H9 (cell line): Measurements from ENCODE around the gene DPH3. TPM values are rescaled to one million over a fixed set of nuclear protein-coding genes. Genes with fewer than 3 reads are reported as not detected.

Source experiments
- DNase-seq: peaks from one replicate; pipeline ENCODE4 v3.0.0-alpha.2; 2017
- H2AFZ ChIP-seq: one replicate; pipeline ENCODE4 v1.6.1; 2013; ENCODE audit warnings: mild to moderate bottlenecking, low read length, control low read depth, moderate library complexity
- H2AK5ac ChIP-seq: 2 replicates; pipeline ENCODE4 v1.6.1; 2013; ENCODE audit warnings: low read length, control low read depth, mixed read lengths; ENCODE audit not compliant: insufficient read length
- H2BK120ac ChIP-seq: one replicate; pipeline ENCODE4 v1.6.1; 2013; ENCODE audit warnings: low read depth, mild to moderate bottlenecking, low read length, control low read depth, inconsistent platforms; ENCODE audit not compliant: poor library complexity, severe bottlenecking
- H2BK12ac ChIP-seq: 2 replicates; pipeline ENCODE4 v1.6.1; 2013; ENCODE audit warnings: low read length, control low read depth, mixed read lengths, low read depth; ENCODE audit not compliant: insufficient read length
- H2BK15ac ChIP-seq: 2 replicates; pipeline ENCODE4 v1.6.1; 2013; ENCODE audit warnings: low read depth, low read length, control low read depth
- H2BK20ac ChIP-seq: one replicate; pipeline ENCODE4 v1.6.1; 2013; ENCODE audit warnings: low read depth, mild to moderate bottlenecking, low read length, control low read depth, inconsistent platforms; ENCODE audit not compliant: poor library complexity, severe bottlenecking
- H2BK5ac ChIP-seq: 2 replicates; pipeline ENCODE4 v1.6.1; 2013; ENCODE audit warnings: low read length, control low read depth, mixed read lengths; ENCODE audit not compliant: insufficient read length
- H3K14ac ChIP-seq: 2 replicates; pipeline ENCODE4 v1.6.1; 2013; ENCODE audit warnings: low read length, control low read depth; ENCODE audit not compliant: insufficient read depth
- H3K18ac ChIP-seq: 2 replicates; pipeline ENCODE4 v1.6.1; 2013; ENCODE audit warnings: low read depth, mild to moderate bottlenecking, mixed read lengths, low read length, control low read depth; ENCODE audit not compliant: insufficient read length
- H3K23ac ChIP-seq: 2 replicates; pipeline ENCODE4 v1.6.1; 2013; ENCODE audit warnings: low read length, control low read depth, mixed read lengths, low read depth; ENCODE audit not compliant: insufficient read length
- H3K23me2 ChIP-seq: 2 replicates; pipeline ENCODE4 v1.6.1; 2013; ENCODE audit warnings: low read depth, mild to moderate bottlenecking, mixed read lengths, low read length, control low read depth; ENCODE audit not compliant: insufficient read length, poor library complexity, severe bottlenecking
- H3K27ac ChIP-seq: 2 replicates; pipeline ENCODE4 v1.5.1; 2013; ENCODE audit warnings: low read length, control low read depth, mixed read lengths, low read depth; ENCODE audit not compliant: insufficient read length
- H3K27me3 ChIP-seq: 2 replicates; pipeline ENCODE4 v1.6.1; 2013; ENCODE audit warnings: low read length, control low read depth, inconsistent platforms; ENCODE audit not compliant: insufficient read depth
- H3K4ac ChIP-seq: 2 replicates; pipeline ENCODE4 v1.6.1; 2013; ENCODE audit warnings: low read depth, mild to moderate bottlenecking, control low read depth, inconsistent platforms, low read length, moderate library complexity
- H3K4me1 ChIP-seq: 2 replicates; pipeline ENCODE4 v1.6.1; 2013; ENCODE audit warnings: low read length, control low read depth, inconsistent platforms; ENCODE audit not compliant: insufficient read depth
- H3K4me2 ChIP-seq: 2 replicates; pipeline ENCODE4 v1.6.1; 2013; ENCODE audit warnings: low read length, control low read depth, mixed read lengths; ENCODE audit not compliant: insufficient read length, insufficient read depth
- H3K56ac ChIP-seq: 2 replicates; pipeline ENCODE4 v1.6.1; 2013; ENCODE audit warnings: low read depth, mild to moderate bottlenecking, mixed read lengths, low read length, control low read depth; ENCODE audit not compliant: insufficient read length
- H3K79me1 ChIP-seq: 2 replicates; pipeline ENCODE4 v1.6.1; 2013; ENCODE audit warnings: low read depth, mild to moderate bottlenecking, moderate library complexity, low read length, control low read depth, inconsistent platforms; ENCODE audit not compliant: insufficient read depth, poor library complexity, severe bottlenecking
- H3K79me2 ChIP-seq: 2 replicates; pipeline ENCODE4 v1.6.1; 2013; ENCODE audit warnings: low read length, control low read depth, inconsistent platforms; ENCODE audit not compliant: insufficient read depth
- H3K9ac ChIP-seq: 2 replicates; pipeline ENCODE4 v1.6.1; 2013; ENCODE audit warnings: low read length, control low read depth, mixed read lengths; ENCODE audit not compliant: insufficient read length; ENCODE audit errors: extremely low read depth
- H3K9me3 ChIP-seq: one replicate; pipeline ENCODE4 v1.6.1; 2013; ENCODE audit warnings: low read depth, low read length, inconsistent platforms; ENCODE audit not compliant: control insufficient read depth
- H3T11ph ChIP-seq: one replicate; pipeline ENCODE4 v1.6.1; 2013; ENCODE audit warnings: mild to moderate bottlenecking, low read length, control low read depth, inconsistent platforms
- H4K20me1 ChIP-seq: one replicate; pipeline ENCODE4 v1.6.1; 2013; ENCODE audit not compliant: control insufficient read depth, insufficient read length, insufficient read depth
- H4K5ac ChIP-seq: 2 replicates; pipeline ENCODE4 v1.6.1; 2013; ENCODE audit warnings: low read depth, mild to moderate bottlenecking, mixed read lengths, low read length, control low read depth; ENCODE audit not compliant: insufficient read length
- H4K8ac ChIP-seq: replicated peaks from 2 replicates; pipeline ENCODE4 v1.6.1; 2013; ENCODE audit warnings: low read length, control low read depth, mixed read lengths, low read depth; ENCODE audit not compliant: insufficient read length
- H4K91ac ChIP-seq: 2 replicates; pipeline ENCODE4 v1.6.1; 2013; ENCODE audit warnings: low read depth, mild to moderate bottlenecking, moderate library complexity, mixed read lengths, low read length, control low read depth; ENCODE audit not compliant: insufficient read length
- H3K27ac Mint-ChIP-seq, 3 experiments: 2 replicates in 2 of 3; 3 replicates in 1 of 3; pipeline ENCODE4 v1.8.0; 2020 to 2021; ENCODE audit warnings: mixed read lengths in 3 of 3, mild to moderate bottlenecking in 1 of 3, moderate library complexity in 1 of 3
- H3K27me3 Mint-ChIP-seq: 2 replicates; pipeline ENCODE4 v1.8.0; 2021; ENCODE audit warnings: low read depth, mild to moderate bottlenecking, moderate library complexity, mixed read lengths
- H3K36me3 Mint-ChIP-seq, 3 experiments: 2 replicates in 2 of 3; 3 replicates in 1 of 3; pipeline ENCODE4 v1.8.0; 2020 to 2021; ENCODE audit warnings: low read depth in 3 of 3, mixed read lengths in 3 of 3; ENCODE audit not compliant: insufficient read depth in 1 of 3
- H3K4me1 Mint-ChIP-seq, 2 experiments: 2 replicates each; pipeline ENCODE4 v1.8.0; 2020; ENCODE audit warnings: mixed read lengths in 2 of 2
- H3K4me3 Mint-ChIP-seq, 2 experiments: 2 replicates in 1 of 2; 3 replicates in 1 of 2; pipeline ENCODE4 v1.8.0; 2020 to 2021; ENCODE audit warnings: mild to moderate bottlenecking in 2 of 2, mixed read lengths in 2 of 2, moderate library complexity in 1 of 2
- H3K9me3 Mint-ChIP-seq, 2 experiments: 2 replicates in 1 of 2; 3 replicates in 1 of 2; pipeline ENCODE4 v1.8.0; 2020; ENCODE audit warnings: mild to moderate bottlenecking in 2 of 2, mixed read lengths in 2 of 2, moderate library complexity in 1 of 2
- WGBS: extraction: QIAGEN DNeasy Blood & Tissue Kit; methylation state at CpG from one replicate; pipeline ENCODE4 v1.1.7; 2013; ENCODE audit warnings: missing lambda C conversion rate, low lambda C conversion rate, mixed read lengths; ENCODE audit not compliant: insufficient read length; ENCODE audit errors: extremely low coverage; 5-methylcytosine and 5-hydroxymethylcytosine counted together
- total RNA-seq: library from RNA; stranded (reverse); gene quantifications from 2 replicates; pipeline ENCODE4 v1.2.1, GENCODE V29; 2021
- TF ChIP-seq, protein P1 (sequence below): fragments of 200-600 bp; sonication (generic); conservative IDR thresholded peaks from 3 replicates; pipeline ENCODE4 v1.8.0; 2021; ENCODE audit warnings: antibody characterized with exemption, mild to moderate bottlenecking

The DPH3 gene
- total RNA-seq, 1 experiment from 2014 or later = 36.2 TPM

DNA sequence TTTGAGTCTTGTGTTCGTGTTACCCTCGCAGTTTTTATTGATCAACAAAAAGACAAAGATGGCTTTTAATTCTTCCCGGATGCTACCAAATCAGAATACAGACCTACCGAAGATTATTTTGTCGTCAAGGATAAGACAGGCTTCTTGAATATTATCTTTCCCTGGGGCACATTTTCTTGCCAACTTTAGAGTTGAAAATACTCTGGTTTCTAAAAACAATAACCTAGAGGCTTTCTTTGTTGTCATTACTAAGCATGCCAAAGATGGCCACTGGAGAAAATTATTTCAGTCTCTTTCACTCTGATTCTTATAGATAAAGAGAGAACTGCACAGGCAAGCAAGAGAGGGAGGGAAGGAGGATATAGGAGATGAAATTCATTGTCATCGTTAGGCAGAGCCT is 34.1 kb upstream of the DPH3 start:
- Mint-ChIP-seq H3K36me3 (peaks cover 34 to 46% (median 36%) of the 10 kb centered on the region in 3 experiments), H3K9me3 (peaks cover 0 to 6% of the 10 kb centered on the region in 2 experiments; a peak in 4 of 5 replicates), H3K4me3 (no peak overlapping the region), H3K4me1 (peaks cover 28 to 36% of the 10 kb centered on the region in 2 experiments), H3K27me3 (no peaks in the 10 kb centered on the region), H3K27ac (0 out of 7 replicates have a peak overlapping the region, but pooled peaks of 1 of the 3 experiments have one; percentile 59)
- no peak overlapping the region for H3K56ac ChIP-seq
- no peak overlapping the region for H2BK5ac ChIP-seq
- H3K23ac ChIP-seq = no peak overlapping the region
- H3K4me1 ChIP-seq = peaks cover 20% of the 10 kb centered on the region; the same call in 1 of the 2 replicates
- no peaks in the 10 kb centered on the region for H3K79me2 ChIP-seq
- H4K5ac ChIP-seq = no peak overlapping the region
- H4K20me1 ChIP-seq = no peaks in the 10 kb centered on the region
- no peak overlapping the region for H3K4ac ChIP-seq
- H3K14ac ChIP-seq = no peak overlapping the region
- H2BK120ac ChIP-seq = no peak overlapping the region
- H3K79me1 ChIP-seq = no peaks in the 10 kb centered on the region
- no peak overlapping the region for H2BK15ac ChIP-seq
- H3K4me2 ChIP-seq = no peak overlapping the region
- H2BK20ac ChIP-seq = no peak overlapping the region
- H3K23me2 ChIP-seq = no peaks in the 10 kb centered on the region
- TF ChIP-seq, protein P1, sequence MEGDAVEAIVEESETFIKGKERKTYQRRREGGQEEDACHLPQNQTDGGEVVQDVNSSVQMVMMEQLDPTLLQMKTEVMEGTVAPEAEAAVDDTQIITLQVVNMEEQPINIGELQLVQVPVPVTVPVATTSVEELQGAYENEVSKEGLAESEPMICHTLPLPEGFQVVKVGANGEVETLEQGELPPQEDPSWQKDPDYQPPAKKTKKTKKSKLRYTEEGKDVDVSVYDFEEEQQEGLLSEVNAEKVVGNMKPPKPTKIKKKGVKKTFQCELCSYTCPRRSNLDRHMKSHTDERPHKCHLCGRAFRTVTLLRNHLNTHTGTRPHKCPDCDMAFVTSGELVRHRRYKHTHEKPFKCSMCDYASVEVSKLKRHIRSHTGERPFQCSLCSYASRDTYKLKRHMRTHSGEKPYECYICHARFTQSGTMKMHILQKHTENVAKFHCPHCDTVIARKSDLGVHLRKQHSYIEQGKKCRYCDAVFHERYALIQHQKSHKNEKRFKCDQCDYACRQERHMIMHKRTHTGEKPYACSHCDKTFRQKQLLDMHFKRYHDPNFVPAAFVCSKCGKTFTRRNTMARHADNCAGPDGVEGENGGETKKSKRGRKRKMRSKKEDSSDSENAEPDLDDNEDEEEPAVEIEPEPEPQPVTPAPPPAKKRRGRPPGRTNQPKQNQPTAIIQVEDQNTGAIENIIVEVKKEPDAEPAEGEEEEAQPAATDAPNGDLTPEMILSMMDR = no peak
- no peak overlapping the region for H3K9ac ChIP-seq
- no peak overlapping the region for H4K8ac ChIP-seq
- no peak overlapping the region for H3K27ac ChIP-seq
- DNase-seq = no peak
- no peak overlapping the region for H3T11ph ChIP-seq
- no peaks in the 10 kb centered on the region for H3K9me3 ChIP-seq
- no peak overlapping the region for H3K18ac ChIP-seq
- no CpG with 5 or more reads among the region's 6 CpGs for WGBS
- H2AK5ac ChIP-seq = no peak overlapping the region
- no peak overlapping the region for H2AFZ ChIP-seq
- no peak overlapping the region for H2BK12ac ChIP-seq
- H3K27me3 ChIP-seq = no peaks in the 10 kb centered on the region
- H4K91ac ChIP-seq = no peak overlapping the region
